Right forelimb (tissue), 1 donor: ENCODE results near the gene KLHDC3.
"Not testable (repeated sequence)": the region's sequence is repeated elsewhere in the genome, so short reads cannot be mapped to it uniquely, and the experiment has no call there.

Experiments used
- DNase-seq: peaks from one replicate; pipeline ENCODE4 v3.0.0-alpha.2; 2018

The KLHDC3 gene

GRCh38 chr6:42988486-42989020 is 25.5 kb upstream of the KLHDC3 start:
- no peak for DNase-seq

GRCh38 chr6:42989923-42990322 is 24.1 kb upstream of the KLHDC3 start:
- no peak for DNase-seq

GRCh38 chr6:42993445-42993844 is 20.6 kb upstream of the KLHDC3 start:
- no peak for DNase-seq

- DNase-seq, result no peak
Measured at GRCh38 chr6:42996513-42996912, 17.5 kb upstream of the KLHDC3 start.

GRCh38 chr6:42998205-42998604 is 15.8 kb upstream of the KLHDC3 start:
- not testable (repeated sequence) for DNase-seq

GRCh38 chr6:43001843-43002242 is 12.2 kb upstream of the KLHDC3 start:
- DNase-seq, result no peak

- no peak for DNase-seq
Measured at GRCh38 chr6:43005844-43006243, 8.2 kb upstream of the KLHDC3 start.

GRCh38 chr6:43006251-43006650 is 7.8 kb upstream of the KLHDC3 start:
- no peak for DNase-seq

GRCh38 chr6:43007126-43007525 is 6.9 kb upstream of the KLHDC3 start:
- no peak for DNase-seq

GRCh38 chr6:43009124-43009523 is 4.9 kb upstream of the KLHDC3 start:
- peak; percentile 61 for DNase-seq

- no peak for DNase-seq
Measured at GRCh38 chr6:43011207-43011606, 2.8 kb upstream of the KLHDC3 start.

- DNase-seq, result no peak
Measured at GRCh38 chr6:43012364-43012763, 1.7 kb upstream of the KLHDC3 start.

GRCh38 chr6:43013097-43013842 is 779 bp upstream of the KLHDC3 start:
- DNase-seq, result no peak

- no peak for DNase-seq
Measured at GRCh38 chr6:43014434-43014909, 423 bp downstream of the KLHDC3 start.

GRCh38 chr6:43016176-43016942 is 2.3 kb downstream of the KLHDC3 start:
- DNase-seq, result no peak

- no peak for DNase-seq
Measured at GRCh38 chr6:43016943-43017334, 2.9 kb downstream of the KLHDC3 start.

- no peak for DNase-seq
Measured at GRCh38 chr6:43019152-43019551, 5.1 kb downstream of the KLHDC3 start.

GRCh38 chr6:43020052-43020705 is 6.1 kb downstream of the KLHDC3 start:
- no peak for DNase-seq

- no peak for DNase-seq
Measured at GRCh38 chr6:43020847-43021246, 6.8 kb downstream of the KLHDC3 start.

- peak; percentile 89 for DNase-seq
Measured at GRCh38 chr6:43021270-43022047, 7.4 kb downstream of the KLHDC3 start, which contains the start of gene RRP36. RRP36 (plus strand) TSS chr6:43021623; CDS start chr6:43021655, 32 bp downstream.

GRCh38 chr6:43024436-43024835 is 10.4 kb downstream of the KLHDC3 start:
- DNase-seq, result no peak

GRCh38 chr6:43026365-43026764 is 12.3 kb downstream of the KLHDC3 start:
- no peak for DNase-seq
